ENCODE data around the gene LRRC57. TPM values are rescaled to one million over a fixed set of nuclear protein-coding genes. Genes with fewer than 3 reads are reported as not detected.

The LRRC57 gene
- total and polyA plus RNA-seq, 4 donors: 2.7 to 14.1 (median 5.3) TPM

GRCh38 chr15:42508263-42508690 lies 40.3 kb downstream of the LRRC57 start:
- H3K9me3 ChIP-seq (ENCODE audit: control insufficient read depth in 4 of 4, low read length in 3 of 4): no peaks in the 10 kb centered on the region
- peaks cover 0 to 7% (median 1%) of the 10 kb centered on the region in 4 donors for H3K4me1 ChIP-seq (ENCODE audit: control insufficient read depth in 4 of 4, insufficient read depth in 4 of 4, low read length in 3 of 4)
- no peaks in the 10 kb centered on the region for H3K27me3 ChIP-seq (ENCODE audit: control insufficient read depth in 4 of 4, insufficient read depth in 4 of 4, low read length in 3 of 4)
- H3K4me3 ChIP-seq (ENCODE audit: low read depth in 1 of 3, low read length in 3 of 3): no peak overlapping the region
- 70% methylated on average over 9 of the region's 9 CpGs for WGBS
- TF ChIP-seq JUND (IDR thresholded peaks at IDR 0.05): peak in 1 of 2 donors; percentile 14
- TF ChIP-seq SP1 (IDR thresholded peaks at IDR 0.05): peak; percentile 32
- TF ChIP-seq REST (IDR thresholded peaks at IDR 0.05): peak; percentile 67
- no peak for TF ChIP-seq FOXA2 (IDR thresholded peaks at IDR 0.05)
- TF ChIP-seq ZBTB33 (IDR thresholded peaks at IDR 0.05): no peak
- peak in 1 of 2 donors; percentile 15 for TF ChIP-seq RXRA (IDR thresholded peaks at IDR 0.05)
- peak; percentile 87 for TF ChIP-seq NR2F2 (IDR thresholded peaks at IDR 0.05)
- TF ChIP-seq CTCF (IDR thresholded peaks at IDR 0.05; ENCODE audit: low read depth, low read length, missing input control): no peak
- TF ChIP-seq TAF1 (conservative IDR thresholded peaks at IDR 0.05): no peak
- TF ChIP-seq RAD21 (IDR thresholded peaks at IDR 0.05): peak in 1 of 2 donors; percentile 27
- TF ChIP-seq EGR1 (IDR thresholded peaks at IDR 0.05; ENCODE audit: low read depth in 2 of 2): no peak
- no peak for TF ChIP-seq GABPA (IDR thresholded peaks at IDR 0.05 in 1 of 2, conservative IDR thresholded peaks at IDR 0.05 in 1 of 2)
- no peak overlapping the region for H3K9ac ChIP-seq (ENCODE audit: low read depth in 1 of 2, low read length in 2 of 2)
- H3K27ac ChIP-seq (ENCODE audit: low read depth in 1 of 2, low read length in 2 of 2): peak overlapping the region in 1 of 2 donors; percentile 14
- DNase-seq (ENCODE audit: low spot score): no peak
- H3K36me3 ChIP-seq (ENCODE audit: control insufficient read depth in 4 of 4, insufficient read depth in 3 of 4, low read depth in 1 of 4, low read length in 3 of 4): peaks cover 0 to under 1% (median 0%) of the 10 kb centered on the region in 4 donors

GRCh38 chr15:42507514-42507913 lies 41.1 kb downstream of the LRRC57 start:
- DNase-seq (ENCODE audit: low spot score): no peak
- no peaks in the 10 kb centered on the region for H3K9me3 ChIP-seq (ENCODE audit: control insufficient read depth in 4 of 4, low read length in 3 of 4)
- H3K27ac ChIP-seq (ENCODE audit: low read depth in 1 of 2, low read length in 2 of 2): no peak overlapping the region
- no peak overlapping the region for H3K4me3 ChIP-seq (ENCODE audit: low read depth in 1 of 3, low read length in 3 of 3)
- no peaks in the 10 kb centered on the region for H3K27me3 ChIP-seq (ENCODE audit: control insufficient read depth in 4 of 4, insufficient read depth in 4 of 4, low read length in 3 of 4)
- no peak overlapping the region for H3K9ac ChIP-seq (ENCODE audit: low read depth in 1 of 2, low read length in 2 of 2)
- WGBS: 89% methylated on average over 4 of the region's 4 CpGs
- no peaks in the 10 kb centered on the region for H3K36me3 ChIP-seq (ENCODE audit: control insufficient read depth in 4 of 4, insufficient read depth in 3 of 4, low read depth in 1 of 4, low read length in 3 of 4)
- H3K4me1 ChIP-seq (ENCODE audit: control insufficient read depth in 4 of 4, insufficient read depth in 4 of 4, low read length in 3 of 4): peaks cover 0 to 7% (median 2%) of the 10 kb centered on the region in 4 donors
- TF ChIP-seq MAX (IDR thresholded peaks at IDR 0.05) (no peak), FOXA2 (IDR thresholded peaks at IDR 0.05) (no peak), RAD21 (IDR thresholded peaks at IDR 0.05) (no peak), HNF4A (conservative IDR thresholded peaks at IDR 0.05) (no peak), JUND (IDR thresholded peaks at IDR 0.05) (no peak), SP1 (IDR thresholded peaks at IDR 0.05) (no peak), ATF3 (IDR thresholded peaks at IDR 0.05) (no peak), GABPA (IDR thresholded peaks at IDR 0.05 in 1 of 2, conservative IDR thresholded peaks at IDR 0.05 in 1 of 2) (no peak), REST (IDR thresholded peaks at IDR 0.05) (no peak), CTCF (IDR thresholded peaks at IDR 0.05; ENCODE audit: low read depth, low read length, missing input control) (no peak), HNF4G (IDR thresholded peaks at IDR 0.05) (no peak), YY1 (IDR thresholded peaks at IDR 0.05) (no peak), RXRA (IDR thresholded peaks at IDR 0.05) (no peak), FOXA1 (IDR thresholded peaks at IDR 0.05) (no peak)
